A549 (cell line): ENCODE measurements around the gene KDM3A. TPM values are rescaled to one million over a fixed set of nuclear protein-coding genes. Genes with fewer than 3 reads are reported as not detected.

Experiments used
- ATAC-seq, 2 experiments: fragments of 200-7000 bp in 1 of 2; fragments of >200 bp in 1 of 2; cut with Nextera tagmentation in 1 of 2; cut with Tn5 transposase in 1 of 2; 3 replicates each; pipeline versions ENCODE4 v1.8.0 to v1.9.1; 2018 to 2020; ENCODE audit warnings: mild to moderate bottlenecking in 1 of 2, moderate library complexity in 1 of 2
- CTCF ChIA-PET: fragments of 300-600 bp; sonication (Branson Sonifier 250); formaldehyde crosslinking; extraction: SDS; loops from one replicate; lab custom pipeline; 2021; ENCODE audit warnings: antibody characterized with exemption, inconsistent platforms; lab: Yijun Ruan, JAX
- POLR2A ChIA-PET: fragments of 350-600 bp; formaldehyde crosslinking; extraction: SDS; loops from one replicate; lab custom pipeline; 2021; ENCODE audit warnings: antibody characterized with exemption, inconsistent platforms; lab: Yijun Ruan, JAX
- DNase-seq, 2 experiments: peaks; one replicate each; pipeline versions ENCODE4 v3.0.0 to v3.0.0-alpha.2; 2011 to 2016; ENCODE audit warnings: low read depth in 1 of 2, low spot score in 1 of 2
- FAIRE-seq: peaks from 2 replicates; lab custom pipeline; 2011; peaks lifted over from hg19 to GRCh38; lab: Jason Lieb, UNC
- H3K27ac ChIP-seq, 2 experiments: fragments of >200 bp; sonication (Bioruptor Twin); formaldehyde crosslinking; 3 replicates each; pipeline ENCODE4 v1.5.1; 2016 to 2017
- H3K4me1 ChIP-seq: fragments of >200 bp; sonication (Bioruptor Twin); formaldehyde crosslinking; 3 replicates; pipeline ENCODE4 v1.6.1; 2016
- H3K4me2 ChIP-seq: fragments of >200 bp; sonication (Bioruptor Twin); formaldehyde crosslinking; 3 replicates; pipeline ENCODE4 v1.6.1; 2016
- H3K4me3 ChIP-seq: fragments of >200 bp; sonication (Bioruptor Twin); formaldehyde crosslinking; 3 replicates; pipeline ENCODE4 v1.5.1; 2016
- H3K9me3 ChIP-seq: fragments of >200 bp; sonication (Bioruptor Twin); formaldehyde crosslinking; 3 replicates; pipeline ENCODE4 v1.6.1; 2016
- CTCF ChIP-seq: fragments of >200 bp; sonication (Bioruptor Twin); formaldehyde crosslinking; IDR thresholded peaks from 3 replicates; pipeline ENCODE4 v1.5.1; 2016
- ESRRA ChIP-seq: fragments of 150-350 bp; IDR thresholded peaks from 2 replicates; pipeline ENCODE4 v1.6.1; 2014; ENCODE audit warnings: mild to moderate bottlenecking, low read length, borderline replicate concordance
- FOSB ChIP-seq: fragments of 250-450 bp; sonication (Bioruptor Pico); IDR thresholded peaks from 2 replicates; pipeline ENCODE4 v1.5.0; 2020; ENCODE audit warnings: mild to moderate bottlenecking, moderate library complexity
- KDM5A ChIP-seq: fragments of 200-600 bp; sonication (generic); IDR thresholded peaks from 2 replicates; pipeline ENCODE4 v1.6.1; 2016; ENCODE audit warnings: antibody characterized with exemption, mild to moderate bottlenecking
- MYC ChIP-seq: IDR thresholded peaks from 2 replicates; pipeline ENCODE4 v1.6.1; 2012; ENCODE audit warnings: mild to moderate bottlenecking, inconsistent platforms, low read length, improper control_type of control experiment, borderline replicate concordance
- NR3C1 ChIP-seq: fragments of >200 bp; sonication (Bioruptor Twin); formaldehyde crosslinking; IDR thresholded peaks from 3 replicates; pipeline ENCODE4 v1.6.1; 2017
- PHF8 ChIP-seq: fragments of 200-600 bp; sonication (generic); IDR thresholded peaks from 2 replicates; pipeline ENCODE4 v1.6.1; 2016; ENCODE audit warnings: low read depth, mild to moderate bottlenecking, antibody characterized with exemption, moderate library complexity, borderline replicate concordance
- POLR2A ChIP-seq: IDR thresholded peaks from 2 replicates; pipeline ENCODE4 v1.6.1; 2012; ENCODE audit warnings: mild to moderate bottlenecking, low read length
- RAD21 ChIP-seq, 2 experiments: fragments of >200 bp in 1 of 2; sonication (Bioruptor Twin) in 1 of 2; formaldehyde crosslinking in 1 of 2; IDR thresholded peaks in 1 of 2; conservative IDR thresholded peaks in 1 of 2; 2 replicates in 1 of 2; 3 replicates in 1 of 2; pipeline ENCODE4 v1.6.1; 2012 to 2018; ENCODE audit warnings: inconsistent platforms in 1 of 2
- RCOR1 ChIP-seq: fragments of 150-350 bp; IDR thresholded peaks from 2 replicates; pipeline ENCODE4 v1.6.1; 2014; ENCODE audit warnings: antibody characterized with exemption, low read length, low read depth
- SMC3 ChIP-seq: fragments of >200 bp; sonication (Bioruptor Twin); formaldehyde crosslinking; IDR thresholded peaks from 3 replicates; pipeline ENCODE4 v1.6.1; 2018; ENCODE audit warnings: inconsistent platforms
- TP53 ChIP-seq: fragments of 250-450 bp; sonication (Bioruptor Pico); IDR thresholded peaks from 2 replicates; pipeline ENCODE4 v1.5.0; 2021; ENCODE audit warnings: mild to moderate bottlenecking, moderate library complexity
- USF2 ChIP-seq: fragments of 450-650 bp; IDR thresholded peaks from 2 replicates; pipeline ENCODE4 v1.6.1; 2014; ENCODE audit warnings: antibody characterized with exemption
- ZFP36 ChIP-seq: fragments of 450-650 bp; IDR thresholded peaks from 2 replicates; pipeline ENCODE4 v1.6.1; 2014; ENCODE audit warnings: borderline replicate concordance; ENCODE audit not compliant: partially characterized antibody
- ZNF302 ChIP-seq: fragments of 250-450 bp; sonication (Bioruptor Pico); IDR thresholded peaks from 2 replicates; pipeline ENCODE4 v1.9.0; 2021; ENCODE audit warnings: inconsistent platforms, mild to moderate bottlenecking, moderate library complexity
- WGBS: methylation state at CpG from one replicate; pipeline ENCODE4 v1.1.6; 2017; ENCODE audit errors: missing lambda C conversion rate; 5-methylcytosine and 5-hydroxymethylcytosine counted together
- polyA plus RNA-seq, 4 experiments: library from polyadenylated mRNA; depleted of rRNA in 3 of 4; stranded (reverse); fragments of >200 nt; fragmentation: RNase III in 1 of 4; extraction: RNeasy Plus Mini Kit Qiagen cat#74134 plus additional on column Dnase treatment in 1 of 4; gene quantifications; 2 replicates in 3 of 4; 3 replicates in 1 of 4; pipeline ENCODE4 v1.2.3, GENCODE V29; 2011 to 2017
- TF ChIP-seq, protein P1 (sequence below): fragments of 250-450 bp; sonication (Bioruptor Pico); IDR thresholded peaks from 2 replicates; pipeline ENCODE4 v1.5.0; 2021; ENCODE audit warnings: mild to moderate bottlenecking, moderate library complexity, borderline replicate concordance

KDM3A gene
- polyA plus RNA-seq, 2 of the 4 experiments (the other 2 are of a cell fraction) = 21.2 to 57.0 TPM

DNA sequence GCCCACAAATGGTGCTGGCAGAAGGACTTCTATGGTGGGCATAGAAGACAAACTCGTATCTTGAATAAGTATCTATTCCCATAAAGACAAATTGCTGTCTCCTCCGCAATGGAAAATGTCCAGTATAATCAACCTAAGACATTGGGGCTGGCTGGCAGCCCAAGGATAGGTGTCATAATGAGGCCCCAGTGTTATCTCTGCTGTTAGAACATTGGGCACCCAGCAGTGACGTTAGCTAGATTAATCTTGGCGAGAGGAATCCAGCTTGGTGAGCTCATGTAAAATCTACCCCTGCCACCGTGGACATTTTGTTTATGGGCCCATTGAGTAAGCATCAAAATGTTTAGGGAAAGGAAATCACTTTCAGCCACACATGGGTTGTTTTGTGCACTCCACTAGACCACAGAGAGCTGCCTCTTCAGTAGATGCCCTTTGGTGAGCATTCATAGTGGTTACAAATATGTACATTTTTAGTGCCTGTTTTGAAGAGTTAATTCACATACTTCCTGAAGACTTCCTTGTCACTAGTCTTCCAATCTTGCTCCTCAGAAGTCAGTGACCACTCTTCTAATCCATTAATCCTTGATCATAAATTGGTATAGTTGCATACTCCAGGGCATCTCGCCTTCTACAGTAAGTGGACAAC, 48.2 kb upstream of the KDM3A start (continued):
- TF ChIP-seq FOSB (CRISPR knock-in tag) (no peak), ESRRA (no peak)
- TF ChIP-seq, all 56 proteins: peak for 0

- Histone ChIP-seq H3K4me1 (0 out of 3 replicates have a peak, but pooled peaks cover 3% of the 10 kb centered on the region), H3K27ac (no peak overlapping the region)
- ATAC-seq = peak in 1 of 2 experiments; percentile 27; a peak in 2 of 6 replicates
- no peak for DNase-seq
- no peak for TF ChIP-seq ZNF302
- TF ChIP-seq, all 56 proteins: peak for 0
- 18% methylated on average over 1 of the region's 1 CpG for WGBS
- Histone ChIP-seq H3K9me3 (peaks cover 3% of the 10 kb centered on the region; the same call in 1 of the 3 replicates), H3K4me3 (no peak overlapping the region), H3K4me2 (no peak overlapping the region)
- POLR2A ChIA-PET = interaction anchor here (4.3 kb wide), 1 partner anchor 48 kb away, joined by 25 read pairs; the partner anchor contains the start of gene KDM3A
- FAIRE-seq = no peak
- CTCF ChIA-PET = interaction anchor here (1.0 to 2.8 kb wide), 5 partner anchors 9 to 198 kb away, joined by 3 to 14 read pairs (median 3); no protein-coding TSS in a partner anchor
Observed at GRCh38 chr2:86393521-86394491, 47.4 kb upstream of the KDM3A start.

- ATAC-seq (peak; percentile 85 to 94), FAIRE-seq (no peak)
- H3K4me2 ChIP-seq = peak overlapping the region; percentile 34
Observed at GRCh38 chr2:86396291-86396785, 44.8 kb upstream of the KDM3A start.

DNA sequence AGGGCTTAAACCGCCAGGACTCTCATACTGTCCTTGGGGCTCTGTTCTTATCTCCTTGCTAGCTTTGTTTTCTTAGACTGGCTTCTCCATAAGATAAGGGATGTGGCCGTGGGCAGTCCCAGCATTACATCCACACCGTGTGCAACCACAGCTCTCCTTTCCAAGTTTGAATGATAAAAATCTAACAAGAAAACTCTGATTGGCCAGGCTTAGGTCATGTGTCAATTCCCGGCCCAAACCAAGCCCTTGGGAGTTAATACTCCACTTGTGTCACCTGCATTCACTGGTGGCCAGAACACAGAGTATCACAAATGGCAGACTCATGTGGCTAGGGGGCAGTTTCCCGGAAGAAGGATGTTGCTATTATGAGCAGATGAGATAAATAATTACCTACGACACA, 43.2 kb upstream of the KDM3A start:
- DNase-seq (no peak), FAIRE-seq (no peak), ATAC-seq (no peak)
- ChIA-PET POLR2A (no interaction called here), CTCF (interaction anchor here (0.9 to 2.2 kb wide), 3 partner anchors 30 to 44 kb away, joined by 3 to 6 read pairs (median 5); partner anchors contain the start of gene KDM3A)
- TF ChIP-seq PHF8 (no peak), RAD21 (conservative IDR thresholded peaks at IDR 0.05 in 1 of 2, IDR thresholded peaks at IDR 0.05 in 1 of 2) (no peak), KDM5A (no peak), TP53 (CRISPR knock-in tag) (no peak), ZFP36 (no peak)
- TF ChIP-seq, protein P1, sequence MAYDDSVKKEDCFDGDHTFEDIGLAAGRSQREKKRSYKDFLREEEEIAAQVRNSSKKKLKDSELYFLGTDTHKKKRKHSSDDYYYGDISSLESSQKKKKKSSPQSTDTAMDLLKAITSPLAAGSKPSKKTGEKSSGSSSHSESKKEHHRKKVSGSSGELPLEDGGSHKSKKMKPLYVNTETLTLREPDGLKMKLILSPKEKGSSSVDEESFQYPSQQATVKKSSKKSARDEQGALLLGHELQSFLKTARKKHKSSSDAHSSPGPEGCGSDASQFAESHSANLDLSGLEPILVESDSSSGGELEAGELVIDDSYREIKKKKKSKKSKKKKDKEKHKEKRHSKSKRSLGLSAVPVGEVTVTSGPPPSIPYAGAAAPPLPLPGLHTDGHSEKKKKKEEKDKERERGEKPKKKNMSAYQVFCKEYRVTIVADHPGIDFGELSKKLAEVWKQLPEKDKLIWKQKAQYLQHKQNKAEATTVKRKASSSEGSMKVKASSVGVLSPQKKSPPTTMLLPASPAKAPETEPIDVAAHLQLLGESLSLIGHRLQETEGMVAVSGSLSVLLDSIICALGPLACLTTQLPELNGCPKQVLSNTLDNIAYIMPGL = no peak
- 45% methylated on average over 6 of the region's 6 CpGs for WGBS
- no peak overlapping the region for H3K4me3 ChIP-seq
- no peak overlapping the region for H3K4me2 ChIP-seq
- H3K4me1 ChIP-seq = 0 out of 3 replicates have a peak, but pooled peaks cover 3% of the 10 kb centered on the region
- H3K9me3 ChIP-seq = no peaks in the 10 kb centered on the region
- no peak overlapping the region for H3K27ac ChIP-seq

More at GRCh38 chr2:86396291-86396785, 44.8 kb upstream of the KDM3A start:
- H3K4me1 ChIP-seq = 0 out of 3 replicates have a peak, but pooled peaks cover 3% of the 10 kb centered on the region
- ChIA-PET POLR2A (interaction anchor here (4.3 kb wide), 1 partner anchor 45 kb away, joined by 25 read pairs; the partner anchor contains the start of gene KDM3A), CTCF (interaction anchor here (0.6 to 2.8 kb wide), 21 partner anchors 9 to 369 kb away, joined by 3 to 21 read pairs (median 4); no protein-coding TSS in a partner anchor)
- DNase-seq = peak; percentile 38 to 72
- H3K4me3 ChIP-seq = no peak overlapping the region
- peaks cover 3% of the 10 kb centered on the region; the same call in 1 of the 3 replicates for H3K9me3 ChIP-seq
- WGBS = 14% methylated on average over 6 of the region's 6 CpGs
- H3K27ac ChIP-seq = 0 out of 6 replicates have a peak overlapping the region, but pooled peaks of 1 of the 2 experiments have one; percentile 27
- TF ChIP-seq MYC (no peak), POLR2A (no peak), SMC3 (peak; percentile 43; the same call in 2 of the 3 replicates), TP53 (CRISPR knock-in tag) (no peak), CTCF (peak; percentile 55), RCOR1 (no peak), USF2 (no peak), RAD21 (conservative IDR thresholded peaks at IDR 0.05 in 1 of 2, IDR thresholded peaks at IDR 0.05 in 1 of 2) (peak; percentile 71 to 79), NR3C1 (no peak)
- TF ChIP-seq, all 56 proteins: peak for 3
